ENCODE measurements around the gene CT47B1.

- TF ChIP-seq ZBTB11 (tag by site-specific recombination; conservative IDR thresholded peaks at IDR 0.05; ENCODE audit: low read depth) (no peak), ZNF785 (tag by site-specific recombination; IDR thresholded peaks at IDR 0.05) (no peak), ZNF768 (tag by site-specific recombination; IDR thresholded peaks at IDR 0.05) (no peak), ZBTB7A (tag by site-specific recombination; IDR thresholded peaks at IDR 0.05; ENCODE audit: low read depth) (no peak)
- TF ChIP-seq, protein P1, sequence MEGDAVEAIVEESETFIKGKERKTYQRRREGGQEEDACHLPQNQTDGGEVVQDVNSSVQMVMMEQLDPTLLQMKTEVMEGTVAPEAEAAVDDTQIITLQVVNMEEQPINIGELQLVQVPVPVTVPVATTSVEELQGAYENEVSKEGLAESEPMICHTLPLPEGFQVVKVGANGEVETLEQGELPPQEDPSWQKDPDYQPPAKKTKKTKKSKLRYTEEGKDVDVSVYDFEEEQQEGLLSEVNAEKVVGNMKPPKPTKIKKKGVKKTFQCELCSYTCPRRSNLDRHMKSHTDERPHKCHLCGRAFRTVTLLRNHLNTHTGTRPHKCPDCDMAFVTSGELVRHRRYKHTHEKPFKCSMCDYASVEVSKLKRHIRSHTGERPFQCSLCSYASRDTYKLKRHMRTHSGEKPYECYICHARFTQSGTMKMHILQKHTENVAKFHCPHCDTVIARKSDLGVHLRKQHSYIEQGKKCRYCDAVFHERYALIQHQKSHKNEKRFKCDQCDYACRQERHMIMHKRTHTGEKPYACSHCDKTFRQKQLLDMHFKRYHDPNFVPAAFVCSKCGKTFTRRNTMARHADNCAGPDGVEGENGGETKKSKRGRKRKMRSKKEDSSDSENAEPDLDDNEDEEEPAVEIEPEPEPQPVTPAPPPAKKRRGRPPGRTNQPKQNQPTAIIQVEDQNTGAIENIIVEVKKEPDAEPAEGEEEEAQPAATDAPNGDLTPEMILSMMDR (tag by site-specific recombination; IDR thresholded peaks at IDR 0.05) = no peak
Observed at GRCh38 chrX:120839491-120839890, 36.2 kb downstream of the CT47B1 start.

All from HEK293 (cell line).